SH-SY5Y (cell line): Measurements from ENCODE around the gene SLC1A1.

Experiments
- GATA2 ChIP-seq: IDR thresholded peaks from 2 replicates; pipeline ENCODE4 v1.6.1; 2011; ENCODE audit warnings: mild to moderate bottlenecking, low read depth, low read length
- GATA3 ChIP-seq: IDR thresholded peaks from 2 replicates; pipeline ENCODE4 v1.6.1; 2011; ENCODE audit warnings: low read depth, mild to moderate bottlenecking, low read length, moderate library complexity

GRCh38 chr9:4618700-4619099 is 128.4 kb downstream of the SLC1A1 start:
- TF ChIP-seq GATA2 (no peak), GATA3 (no peak)
